ENCODE results near the gene MRPL57. TPM values are rescaled to one million over a fixed set of nuclear protein-coding genes. Genes with fewer than 3 reads are reported as not detected.

MRPL57 gene
- polyA plus RNA-seq (2012; ENCODE audit: insufficient read length, low read depth), result 22.2 TPM

DNA sequence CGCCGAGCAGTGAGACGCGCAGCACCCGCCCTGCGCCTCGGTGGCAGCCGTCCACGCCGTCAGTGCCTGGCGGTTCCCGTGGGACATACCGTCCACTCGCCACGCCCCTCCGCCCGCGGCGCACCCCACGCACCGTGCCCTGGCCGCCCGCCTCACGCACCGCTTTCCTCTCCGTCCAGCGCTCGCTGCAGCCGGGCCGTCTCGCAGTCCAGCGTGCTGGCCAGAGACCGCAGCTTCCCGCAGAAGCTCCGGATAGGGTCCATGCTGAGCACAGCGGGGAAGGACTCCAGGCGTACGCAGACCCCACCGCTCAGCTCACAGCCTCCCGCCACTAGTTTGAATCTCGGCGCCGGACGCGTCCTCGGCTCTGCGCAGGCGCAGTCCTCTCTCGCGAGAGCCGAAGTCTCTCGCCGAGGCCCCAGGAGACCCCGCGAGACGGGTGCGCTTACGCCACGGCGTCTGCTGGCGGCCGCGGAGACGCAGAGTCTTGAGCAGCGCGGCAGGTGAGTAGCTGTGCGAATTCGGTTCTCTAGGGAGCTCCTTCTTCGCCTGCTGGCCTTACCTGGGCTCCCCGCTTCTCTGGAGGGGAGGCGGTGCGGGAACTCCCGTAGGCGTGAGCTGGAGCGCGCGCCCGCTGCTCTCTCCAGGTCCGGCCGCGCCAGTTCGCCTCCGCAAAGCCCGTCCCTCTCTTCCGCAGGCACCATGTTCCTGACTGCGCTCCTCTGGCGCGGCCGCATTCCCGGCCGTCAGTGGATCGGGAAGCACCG, at the start of gene MRPL57, which contains the start of gene SKA3:
MRPL57 (plus strand) TSS at position 444 of the 767 bp plus-strand sequence; CDS start at position 703, 259 bp downstream.
SKA3 (minus strand) TSS at position 338 of the 767 bp plus-strand sequence; CDS start at position 263, 75 bp downstream.
- peak; percentile 88 for TF ChIP-seq POLR2AphosphoS5 (IDR thresholded peaks at IDR 0.05; ENCODE audit: low read depth, low read length)
- TF ChIP-seq SIN3A (IDR thresholded peaks at IDR 0.05; ENCODE audit: borderline replicate concordance, insufficient read depth, low read length), result no peak
- TF ChIP-seq FOXP2 (optimal IDR thresholded peaks at IDR 0.05; ENCODE audit: borderline replicate concordance, extremely low read depth, extremely low read length, insufficient read depth), result peak; percentile 10
- TF ChIP-seq, protein P1, sequence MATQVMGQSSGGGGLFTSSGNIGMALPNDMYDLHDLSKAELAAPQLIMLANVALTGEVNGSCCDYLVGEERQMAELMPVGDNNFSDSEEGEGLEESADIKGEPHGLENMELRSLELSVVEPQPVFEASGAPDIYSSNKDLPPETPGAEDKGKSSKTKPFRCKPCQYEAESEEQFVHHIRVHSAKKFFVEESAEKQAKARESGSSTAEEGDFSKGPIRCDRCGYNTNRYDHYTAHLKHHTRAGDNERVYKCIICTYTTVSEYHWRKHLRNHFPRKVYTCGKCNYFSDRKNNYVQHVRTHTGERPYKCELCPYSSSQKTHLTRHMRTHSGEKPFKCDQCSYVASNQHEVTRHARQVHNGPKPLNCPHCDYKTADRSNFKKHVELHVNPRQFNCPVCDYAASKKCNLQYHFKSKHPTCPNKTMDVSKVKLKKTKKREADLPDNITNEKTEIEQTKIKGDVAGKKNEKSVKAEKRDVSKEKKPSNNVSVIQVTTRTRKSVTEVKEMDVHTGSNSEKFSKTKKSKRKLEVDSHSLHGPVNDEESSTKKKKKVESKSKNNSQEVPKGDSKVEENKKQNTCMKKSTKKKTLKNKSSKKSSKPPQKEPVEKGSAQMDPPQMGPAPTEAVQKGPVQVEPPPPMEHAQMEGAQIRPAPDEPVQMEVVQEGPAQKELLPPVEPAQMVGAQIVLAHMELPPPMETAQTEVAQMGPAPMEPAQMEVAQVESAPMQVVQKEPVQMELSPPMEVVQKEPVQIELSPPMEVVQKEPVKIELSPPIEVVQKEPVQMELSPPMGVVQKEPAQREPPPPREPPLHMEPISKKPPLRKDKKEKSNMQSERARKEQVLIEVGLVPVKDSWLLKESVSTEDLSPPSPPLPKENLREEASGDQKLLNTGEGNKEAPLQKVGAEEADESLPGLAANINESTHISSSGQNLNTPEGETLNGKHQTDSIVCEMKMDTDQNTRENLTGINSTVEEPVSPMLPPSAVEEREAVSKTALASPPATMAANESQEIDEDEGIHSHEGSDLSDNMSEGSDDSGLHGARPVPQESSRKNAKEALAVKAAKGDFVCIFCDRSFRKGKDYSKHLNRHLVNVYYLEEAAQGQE (IDR thresholded peaks at IDR 0.05; ENCODE audit: insufficient read depth in 1 of 2, low read depth in 2 of 2, low read length in 2 of 2), result 0 out of 4 replicates have a peak, but pooled peaks of 1 of the 2 experiments have one; percentile 24
- peak; percentile 75 for TF ChIP-seq TAF1 (IDR thresholded peaks at IDR 0.05; ENCODE audit: borderline replicate concordance, insufficient read depth, low read length)

DNA sequence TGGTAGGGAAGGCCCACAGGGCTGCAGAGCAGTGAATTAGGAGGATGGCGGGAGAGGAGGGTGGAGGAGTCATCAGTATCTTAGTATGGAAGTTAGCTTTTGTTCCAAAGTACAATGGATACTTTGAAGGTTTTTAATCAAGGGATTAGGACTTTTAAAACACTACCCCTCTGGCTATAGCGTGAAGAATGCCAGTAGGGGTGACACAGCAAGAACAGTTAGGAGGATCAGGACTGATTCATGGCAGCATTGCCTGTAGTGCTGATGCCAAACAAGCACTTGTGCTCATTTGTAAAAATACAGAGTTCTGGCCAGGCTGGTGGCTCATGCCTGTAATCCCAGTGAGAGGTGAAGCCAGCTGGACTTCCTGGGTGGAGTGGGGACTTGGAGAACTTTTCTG, 46.3 kb upstream of the MRPL57 start:
- TF ChIP-seq, protein P1 (IDR thresholded peaks at IDR 0.05; ENCODE audit: insufficient read depth in 1 of 2, low read depth in 2 of 2, low read length in 2 of 2), result no peak
- TF ChIP-seq FOXP2 (optimal IDR thresholded peaks at IDR 0.05; ENCODE audit: borderline replicate concordance, extremely low read depth, extremely low read length, insufficient read depth), result no peak
- no peak for TF ChIP-seq TAF1 (IDR thresholded peaks at IDR 0.05; ENCODE audit: borderline replicate concordance, insufficient read depth, low read length)
- no peak for TF ChIP-seq POLR2AphosphoS5 (IDR thresholded peaks at IDR 0.05; ENCODE audit: low read depth, low read length)
- no peak for TF ChIP-seq SIN3A (IDR thresholded peaks at IDR 0.05; ENCODE audit: borderline replicate concordance, insufficient read depth, low read length)

DNA sequence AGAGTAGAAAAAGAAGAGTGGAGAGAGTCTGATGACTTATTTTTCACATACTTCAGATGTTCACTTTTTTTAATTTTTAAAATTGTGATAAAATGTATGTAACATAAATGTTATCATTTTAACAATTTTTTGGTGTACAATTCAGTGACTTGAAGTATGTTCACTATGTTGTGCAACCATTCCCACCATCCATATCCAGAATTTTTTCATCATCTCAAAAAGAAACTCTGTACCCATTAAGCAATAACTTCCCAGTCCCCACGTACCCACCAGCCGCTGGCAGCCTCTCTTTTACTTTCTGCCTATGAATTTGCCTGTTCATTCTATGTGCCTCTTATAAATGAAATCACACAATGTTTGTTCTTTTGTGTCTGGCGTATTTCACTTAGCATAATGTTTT, 43.4 kb upstream of the MRPL57 start:
- TF ChIP-seq TAF1 (IDR thresholded peaks at IDR 0.05; ENCODE audit: borderline replicate concordance, insufficient read depth, low read length) (no peak), SIN3A (IDR thresholded peaks at IDR 0.05; ENCODE audit: borderline replicate concordance, insufficient read depth, low read length) (no peak), FOXP2 (optimal IDR thresholded peaks at IDR 0.05; ENCODE audit: borderline replicate concordance, extremely low read depth, extremely low read length, insufficient read depth) (no peak), POLR2AphosphoS5 (IDR thresholded peaks at IDR 0.05; ENCODE audit: low read depth, low read length) (no peak)
- TF ChIP-seq, protein P1 (IDR thresholded peaks at IDR 0.05; ENCODE audit: insufficient read depth in 1 of 2, low read depth in 2 of 2, low read length in 2 of 2), result no peak

DNA sequence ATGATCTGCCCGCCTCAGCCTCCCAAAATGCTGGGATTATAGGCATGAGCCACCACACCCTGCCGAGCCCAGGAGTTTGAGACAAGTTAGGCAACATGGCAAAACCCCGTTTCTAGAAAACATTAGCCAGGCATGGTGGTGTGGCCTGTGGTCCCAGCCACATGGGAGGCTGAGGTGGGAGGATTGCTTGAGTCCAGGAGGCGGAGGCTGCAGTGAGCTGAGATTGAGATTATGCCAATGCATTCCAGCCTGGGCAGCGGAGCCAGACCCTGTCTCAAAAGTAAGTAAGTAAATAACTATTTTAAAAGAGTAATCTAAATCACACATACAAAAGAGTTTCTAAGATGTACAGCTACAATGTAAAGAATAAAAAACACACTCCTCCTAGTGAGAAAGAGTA, 42.0 kb upstream of the MRPL57 start:
- TF ChIP-seq POLR2AphosphoS5 (IDR thresholded peaks at IDR 0.05; ENCODE audit: low read depth, low read length) (no peak), FOXP2 (optimal IDR thresholded peaks at IDR 0.05; ENCODE audit: borderline replicate concordance, extremely low read depth, extremely low read length, insufficient read depth) (no peak), SIN3A (IDR thresholded peaks at IDR 0.05; ENCODE audit: borderline replicate concordance, insufficient read depth, low read length) (no peak), TAF1 (IDR thresholded peaks at IDR 0.05; ENCODE audit: borderline replicate concordance, insufficient read depth, low read length) (no peak)
- TF ChIP-seq, protein P1 (IDR thresholded peaks at IDR 0.05; ENCODE audit: insufficient read depth in 1 of 2, low read depth in 2 of 2, low read length in 2 of 2), result no peak

Data from PFSK-1 (cell line).